ENCODE data around the gene F9.

Gene F9

GRCh38 chrX:139596068-139596467 is 65.5 kb downstream of the F9 start:
- TF ChIP-seq CTCF (conservative IDR thresholded peaks at IDR 0.05; ENCODE audit: low read depth, low read length), result no peak
- H3K4me3 ChIP-seq (ENCODE audit: low read depth, low read length), result no peak overlapping the region

GRCh38 chrX:139600105-139600504 is 69.6 kb downstream of the F9 start:
- DNase-seq (ENCODE audit: low read depth), result no peak
- H3K4me3 ChIP-seq (ENCODE audit: low read depth, low read length), result no peak overlapping the region
- no peak for TF ChIP-seq CTCF (conservative IDR thresholded peaks at IDR 0.05; ENCODE audit: low read depth, low read length)

More at GRCh38 chrX:139596068-139596467, 65.5 kb downstream of the F9 start:
- DNase-seq (ENCODE audit: low read depth), result no peak

Measured in choroid plexus epithelial cell (primary cell).